H1 (cell line): ENCODE measurements around the gene PF4V1. TPM values are rescaled to one million over a fixed set of nuclear protein-coding genes. Genes with fewer than 3 reads are reported as not detected.

Source experiments
- ATF2 ChIP-seq: IDR thresholded peaks from 2 replicates; pipeline ENCODE4 v1.6.1; 2012; ENCODE audit warnings: low read length, inconsistent platforms
- ATF3 ChIP-seq: IDR thresholded peaks from 2 replicates; pipeline ENCODE4 v1.6.1; 2011; ENCODE audit warnings: low read depth, mild to moderate bottlenecking, low read length; ENCODE audit not compliant: insufficient read depth
- CHD7 ChIP-seq: fragments of 300-600 bp; sonication (generic); IDR thresholded peaks from 2 replicates; pipeline ENCODE4 v1.7.1; 2012; ENCODE audit warnings: low read length, moderate library complexity, mild to moderate bottlenecking, inconsistent platforms; ENCODE audit not compliant: insufficient replicate concordance
- JUN ChIP-seq: IDR thresholded peaks from 2 replicates; pipeline ENCODE4 v1.6.1; 2011; ENCODE audit warnings: low read depth, mild to moderate bottlenecking, improper control_type of control experiment, low read length
- KDM5A ChIP-seq: fragments of 200-600 bp; IDR thresholded peaks from 2 replicates; pipeline ENCODE4 v1.7.1; 2012; ENCODE audit warnings: mild to moderate bottlenecking, low read length, inconsistent platforms, mixed read lengths
- RNF2 ChIP-seq: fragments of 200-900, 300-1000 bp; sonication (generic); IDR thresholded peaks from 2 replicates; pipeline ENCODE4 v1.7.1; 2016; ENCODE audit warnings: borderline replicate concordance, low read depth, mild to moderate bottlenecking, antibody characterized with exemption, low read length; ENCODE audit not compliant: poor library complexity, severe bottlenecking; ENCODE audit errors: missing control alignments
- SUZ12 ChIP-seq: fragments of 200-600 bp; sonication (generic); IDR thresholded peaks from 2 replicates; pipeline ENCODE4 v1.6.1; 2012; ENCODE audit warnings: mild to moderate bottlenecking, inconsistent platforms, low read length, moderate library complexity, mixed read lengths
- polyA plus RNA-seq, 7 experiments: library from polyadenylated mRNA; depleted of rRNA in 3 of 7; stranded (reverse) in 5 of 7; unstranded in 2 of 7; fragments of >200 nt in 5 of 7; fragments of 200-250 nt in 2 of 7; gene quantifications; 1 replicate in 5 of 7; 2 replicates in 1 of 7; 4 replicates in 1 of 7; pipeline versions ENCODE4 v1.2.1 to v1.2.3, GENCODE V29; 2011 to 2013; ENCODE audit warnings: missing spikeins in 2 of 7, mixed read lengths in 2 of 7
- total RNA-seq: library from RNA; stranded (reverse); fragmentation: NEBNext Ultra II Directional; extraction: Animal tissue kit (Norgen Biotek cat#: 25700); gene quantifications from 2 replicates; pipeline ENCODE4 v1.2.1, GENCODE V29; 2021

The PF4V1 gene
- total and polyA plus RNA-seq, 2 of the 8 experiments (the other 6 are each of a cell fraction or from before 2014, with no cell fraction given), result not detected

- TF ChIP-seq CHD7 (no peak), KDM5A (no peak), SUZ12 (no peak), RNF2 (no peak), ATF2 (no peak), ATF3 (no peak), JUN (no peak)
Observed at GRCh38 chr4:73896416-73896815, 43.3 kb downstream of the PF4V1 start (continued).
